NCI-H510A (cell line): ENCODE results near the gene NEDD4L.

ENCODE experiments used
- DNase-seq: peaks from one replicate; lab custom pipeline; 2025; lab: John Stamatoyannopoulos, UW

NEDD4L gene

DNA sequence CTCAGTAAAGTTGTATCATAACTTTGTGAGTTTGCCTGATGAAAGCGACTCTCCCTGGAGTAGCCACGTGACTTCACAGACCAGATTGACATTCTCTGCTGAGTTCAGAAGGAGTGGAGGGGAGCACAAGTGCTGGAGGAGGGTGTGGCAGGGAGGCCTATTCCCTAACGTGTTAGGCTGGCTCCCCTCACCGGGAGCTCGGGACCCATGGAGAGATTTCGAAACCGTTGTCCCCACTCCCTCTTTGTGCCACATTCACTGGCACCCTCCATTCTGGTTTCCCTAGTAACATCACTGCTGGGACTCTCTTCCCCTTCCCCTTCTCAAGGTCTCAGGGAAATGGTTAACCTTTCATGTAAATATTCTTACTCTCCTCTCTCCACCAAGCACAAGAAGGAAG is 304.9 kb downstream of the NEDD4L start:
- DNase-seq: peak; percentile 1

DNA sequence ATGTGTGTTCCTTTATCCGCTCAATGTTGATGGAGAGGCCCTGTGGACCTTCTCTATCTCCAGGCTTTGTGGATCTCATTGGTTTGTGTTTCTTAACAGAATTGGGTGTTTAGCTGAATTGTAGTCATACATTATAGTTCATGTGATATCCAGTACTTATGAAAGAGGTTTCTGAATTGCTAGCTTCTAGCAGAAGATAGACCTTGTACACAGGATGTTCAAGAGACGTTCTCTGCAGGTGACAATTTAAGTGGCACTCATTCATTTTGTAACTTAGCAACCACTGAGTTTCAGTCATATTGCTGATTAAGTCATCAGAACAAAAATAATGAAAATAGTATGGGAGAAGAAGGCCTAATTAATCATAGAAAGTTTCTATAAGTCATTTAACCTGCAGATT is 305.6 kb downstream of the NEDD4L start:
- DNase-seq: peak; percentile 56

DNA sequence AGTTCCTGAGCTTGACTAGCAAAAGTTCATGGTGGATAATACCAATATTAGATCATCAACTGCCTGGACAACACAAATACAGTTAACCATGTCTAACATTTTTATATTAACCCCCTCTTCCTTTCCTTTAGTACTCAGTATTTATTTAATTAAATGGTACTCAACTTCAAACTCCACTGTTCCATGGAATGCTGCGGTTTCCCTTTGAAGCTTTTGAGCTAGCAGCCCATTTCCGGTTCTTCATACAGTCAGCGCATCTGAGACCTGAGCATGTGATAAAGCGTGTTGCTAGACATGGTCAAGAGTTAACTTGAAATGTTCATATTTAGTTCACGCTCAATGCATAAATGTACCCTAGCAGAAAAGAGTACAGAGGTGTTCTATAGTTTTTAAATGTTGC is 306.5 kb downstream of the NEDD4L start:
- DNase-seq: peak; percentile 90

DNA sequence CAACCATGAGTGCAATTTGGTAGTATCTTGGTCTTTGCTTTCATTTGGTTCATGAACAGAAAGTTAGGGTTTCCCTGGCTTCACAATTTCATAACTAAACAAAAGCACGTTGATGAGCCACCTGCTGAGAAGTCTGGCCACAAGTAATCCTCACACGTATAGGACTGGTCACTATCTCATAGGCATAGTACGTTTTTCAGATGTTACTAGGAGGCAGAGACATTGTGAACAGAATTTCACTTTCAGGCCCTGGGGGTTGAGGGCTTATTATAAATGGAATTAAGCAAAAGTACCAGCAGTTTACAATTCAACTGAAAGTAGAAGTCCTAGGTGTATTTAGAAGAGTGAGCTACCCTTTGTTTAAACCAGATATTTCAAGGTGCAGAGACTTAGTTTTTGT is 307.8 kb downstream of the NEDD4L start:
- DNase-seq: no peak

DNA sequence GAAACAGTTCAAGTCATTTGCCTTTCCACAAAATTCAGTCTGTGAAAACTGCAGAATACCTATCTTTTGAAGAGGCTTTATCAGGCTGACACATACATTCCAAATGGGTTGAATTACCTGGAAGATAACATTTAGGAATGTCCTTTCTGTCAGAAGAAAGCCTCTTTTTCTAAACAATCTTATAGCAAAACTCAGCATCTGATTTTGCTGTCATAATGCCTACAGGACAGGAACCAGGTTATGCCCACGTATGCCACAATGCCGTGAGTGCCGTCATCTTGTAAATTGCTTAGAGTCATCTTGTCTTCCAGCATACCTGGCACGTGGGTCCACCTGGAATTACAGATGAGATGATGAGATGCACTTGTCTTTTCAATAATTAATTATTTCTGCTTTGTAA is 309.6 kb downstream of the NEDD4L start:
- DNase-seq: no peak

DNA sequence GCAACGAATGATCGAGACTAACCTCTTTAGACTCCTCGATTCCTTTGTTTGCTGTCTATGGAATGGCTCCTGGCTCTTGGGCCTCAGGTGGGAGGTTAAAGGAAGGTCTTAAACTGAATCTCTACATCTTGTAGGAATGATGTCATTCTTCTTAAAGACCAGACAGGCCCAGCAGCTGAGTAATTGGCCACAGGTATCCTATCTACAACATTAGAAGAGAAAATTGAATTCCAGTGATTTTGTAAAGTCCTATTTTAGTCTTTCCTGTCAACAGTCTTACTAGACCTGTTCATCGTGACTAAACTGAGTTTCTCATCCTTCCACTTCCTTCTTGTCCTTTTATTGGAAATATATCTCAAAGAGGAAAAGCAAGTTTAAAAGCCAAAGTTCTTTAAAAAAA is 310.0 kb downstream of the NEDD4L start:
- no peak for DNase-seq

DNA sequence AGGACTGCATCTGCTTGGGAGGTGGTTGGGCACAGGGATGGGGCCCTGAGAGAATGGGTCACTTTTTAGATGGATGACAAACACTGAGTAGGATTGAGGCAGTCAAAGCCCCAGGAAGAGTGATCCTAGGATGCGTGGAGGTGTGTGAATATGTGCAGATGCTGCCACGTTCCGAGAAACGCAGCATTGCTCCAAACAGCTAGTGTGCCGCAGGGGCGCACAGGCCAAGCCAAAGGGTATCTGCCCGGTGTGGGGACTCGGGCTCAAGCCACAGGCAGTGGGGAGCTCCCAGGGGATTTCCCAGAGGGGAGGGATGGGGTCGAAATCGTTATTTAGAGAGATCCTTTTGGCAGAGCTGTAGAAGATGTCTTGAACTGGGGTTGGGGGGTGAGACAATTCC is 310.8 kb downstream of the NEDD4L start:
- DNase-seq: no peak

DNA sequence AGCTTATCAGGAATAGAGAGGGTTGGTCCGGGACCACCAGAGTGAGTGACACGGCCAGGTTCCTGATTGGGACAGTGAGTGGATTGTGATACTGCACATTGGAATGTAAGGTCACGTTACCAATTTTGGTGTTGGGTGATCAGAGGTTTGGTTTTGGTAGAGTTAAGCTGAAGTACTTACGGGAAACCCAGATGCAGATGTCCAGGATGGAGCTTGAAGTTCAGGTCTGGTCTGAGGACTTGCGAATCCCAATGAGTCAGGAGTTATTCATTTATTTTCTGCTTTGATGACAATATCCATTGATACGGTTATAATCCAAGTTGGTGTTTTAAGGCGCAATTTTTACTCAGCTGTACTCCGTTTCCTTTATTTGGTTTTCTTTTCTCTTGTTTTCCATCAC is 311.2 kb downstream of the NEDD4L start:
- DNase-seq: no peak

DNA sequence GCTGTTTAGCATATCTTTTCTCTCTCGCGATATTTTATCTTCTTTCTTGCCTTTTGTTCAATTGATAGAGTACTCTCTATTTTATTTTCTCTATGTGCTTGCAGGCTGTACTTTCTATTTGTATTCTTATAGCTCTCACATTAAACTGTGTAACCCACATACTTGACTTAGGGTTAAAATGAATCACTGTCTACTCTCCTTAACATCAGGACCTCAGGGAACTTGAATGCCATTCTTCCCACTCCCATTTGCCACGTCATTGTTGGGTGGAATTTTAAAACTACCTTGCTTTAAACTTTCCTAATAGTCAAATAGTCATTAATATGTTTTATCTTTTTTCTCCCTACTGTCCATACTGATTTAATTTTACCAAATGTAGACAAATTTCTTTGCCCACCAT is 315.2 kb downstream of the NEDD4L start:
- no peak for DNase-seq

DNA sequence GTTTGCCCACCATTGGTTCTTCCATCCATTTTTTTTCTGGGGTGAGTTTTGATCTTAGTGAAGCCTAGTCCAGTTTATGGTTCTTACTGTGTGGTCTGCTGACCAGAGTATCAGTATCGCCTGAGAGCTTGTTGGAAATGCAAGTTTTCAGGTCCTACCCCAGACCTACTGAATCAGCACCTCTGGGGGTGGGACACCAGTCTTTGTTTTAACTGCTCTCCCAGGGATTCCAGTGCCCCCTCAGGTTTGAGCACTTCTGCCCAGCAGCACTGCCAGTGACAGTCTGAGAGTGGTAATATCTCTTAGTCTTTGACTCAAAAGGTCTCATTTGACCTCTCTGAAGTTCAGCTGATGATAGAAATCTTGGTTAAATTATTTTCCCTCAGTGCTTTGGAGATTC is 315.6 kb downstream of the NEDD4L start:
- DNase-seq: no peak

DNA sequence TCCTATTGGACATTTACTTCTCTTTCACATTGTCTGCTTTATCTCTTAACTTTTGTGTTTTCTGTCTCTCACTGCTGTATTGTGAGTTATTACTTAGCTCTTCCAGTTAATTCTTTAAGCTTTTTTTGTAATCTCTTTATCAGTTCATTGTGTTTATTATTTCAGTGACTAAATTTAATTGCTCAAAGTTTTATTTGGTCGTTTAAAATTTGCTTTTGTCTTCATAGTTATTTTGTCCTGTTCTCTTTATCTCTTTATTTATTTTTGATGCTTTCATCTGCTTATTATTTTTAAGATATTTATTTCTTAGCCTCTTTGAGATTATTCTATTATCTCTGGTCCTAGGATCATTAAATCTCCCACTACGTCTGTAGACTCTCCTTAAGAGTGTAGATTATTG is 316.3 kb downstream of the NEDD4L start:
- DNase-seq: no peak

DNA sequence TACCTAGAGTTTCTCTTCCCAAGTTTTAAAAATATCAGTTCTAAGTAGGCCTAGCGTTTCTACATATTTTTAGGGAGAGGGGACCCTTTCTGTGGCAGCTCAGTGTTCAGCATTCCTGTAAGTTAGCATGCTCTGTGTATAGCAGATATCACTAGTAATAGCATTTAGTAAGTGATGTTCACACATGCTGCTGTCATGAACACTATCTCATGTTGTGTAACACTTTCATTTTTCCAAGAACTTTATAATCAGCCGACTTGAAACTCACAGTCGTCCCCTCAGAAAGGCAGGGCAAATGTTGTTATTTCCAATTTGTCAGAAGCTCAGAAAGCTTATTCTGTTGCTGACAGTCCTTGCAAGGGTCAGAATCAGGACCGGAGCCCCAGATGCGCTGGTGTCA is 317.2 kb downstream of the NEDD4L start:
- no peak for DNase-seq

DNA sequence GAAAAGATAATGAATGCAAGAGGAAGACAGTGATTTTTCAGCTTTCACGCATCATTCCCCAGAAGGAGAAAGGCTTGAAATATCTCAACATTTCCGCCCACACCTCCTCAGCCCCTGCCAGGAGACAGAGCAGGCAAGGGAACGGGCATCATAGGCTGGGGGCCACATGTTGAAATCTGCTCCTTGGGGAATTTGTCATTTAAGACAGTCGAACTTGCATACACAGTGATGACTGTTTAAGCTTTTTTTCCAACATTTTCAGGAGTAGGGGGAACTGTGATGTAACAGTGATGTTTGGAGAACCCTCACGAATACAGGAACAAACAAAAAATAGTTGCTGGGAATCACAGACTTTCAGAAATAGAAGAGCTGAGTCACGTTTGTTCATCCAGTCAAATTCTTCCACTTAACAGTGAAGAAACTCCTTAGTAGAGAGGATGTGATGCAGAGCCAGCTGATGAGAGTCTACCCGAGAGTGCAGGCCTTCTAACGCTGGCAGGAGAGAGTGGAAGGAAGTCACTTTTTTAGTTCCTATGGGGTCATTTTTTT is 318.1 kb downstream of the NEDD4L start:
- no peak for DNase-seq

DNA sequence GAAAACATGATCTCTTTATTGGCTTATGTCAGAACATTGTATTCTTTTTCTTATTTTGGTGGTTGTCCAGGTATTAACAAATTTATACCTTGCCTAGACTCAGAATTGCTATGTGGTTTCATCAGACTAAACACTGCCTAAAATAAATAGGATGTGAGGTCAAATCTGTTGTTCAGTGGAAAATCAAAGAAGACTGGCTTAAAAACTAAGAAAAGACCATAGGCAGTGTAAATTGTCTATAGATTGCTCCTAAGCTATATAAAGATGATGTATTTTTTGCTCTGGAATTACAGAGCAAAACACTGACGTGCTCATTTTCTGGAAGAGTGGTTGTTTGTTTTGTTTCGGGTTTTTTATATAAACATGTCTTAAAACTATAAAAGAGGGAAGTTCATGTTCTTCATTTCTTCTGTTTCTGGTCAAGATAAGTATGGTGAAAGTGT is 318.8 kb downstream of the NEDD4L start:
- DNase-seq: no peak

DNA sequence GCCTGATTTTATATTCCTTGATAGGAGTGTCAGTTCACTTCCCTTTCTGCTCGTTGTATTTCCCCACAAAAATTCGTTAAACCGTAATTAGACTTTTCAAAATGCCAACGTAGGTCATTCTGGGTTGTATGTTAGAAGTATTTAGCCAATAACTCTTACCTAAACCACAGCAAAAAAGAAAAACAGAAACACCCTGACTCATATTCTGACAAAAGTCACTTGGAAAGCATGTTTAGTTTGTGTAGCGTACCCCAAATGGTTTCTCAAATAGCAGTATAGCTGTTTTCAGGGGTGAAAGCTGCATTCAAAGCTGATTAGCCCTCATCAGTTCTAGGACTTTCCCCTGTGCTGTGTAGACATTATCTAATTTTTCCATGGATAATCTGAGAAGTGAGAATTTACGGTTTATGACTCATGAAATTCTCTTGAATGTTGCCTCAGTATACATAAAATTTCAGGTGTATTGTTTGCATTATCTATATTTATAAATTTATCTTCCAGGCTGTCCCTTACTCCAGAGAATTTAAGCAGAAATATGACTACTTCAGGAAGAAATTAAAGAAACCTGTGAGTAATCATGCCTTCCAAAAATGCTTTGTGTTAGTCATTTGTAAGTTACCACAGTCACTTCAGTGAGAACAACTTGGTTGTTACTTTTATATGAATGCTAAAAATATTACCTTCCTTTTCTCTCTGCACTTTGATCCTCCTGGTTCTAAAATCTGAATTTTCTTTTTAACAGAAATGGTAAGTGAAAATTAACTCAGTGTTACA is 319.9 kb downstream of the NEDD4L start:
- DNase-seq: no peak

DNA sequence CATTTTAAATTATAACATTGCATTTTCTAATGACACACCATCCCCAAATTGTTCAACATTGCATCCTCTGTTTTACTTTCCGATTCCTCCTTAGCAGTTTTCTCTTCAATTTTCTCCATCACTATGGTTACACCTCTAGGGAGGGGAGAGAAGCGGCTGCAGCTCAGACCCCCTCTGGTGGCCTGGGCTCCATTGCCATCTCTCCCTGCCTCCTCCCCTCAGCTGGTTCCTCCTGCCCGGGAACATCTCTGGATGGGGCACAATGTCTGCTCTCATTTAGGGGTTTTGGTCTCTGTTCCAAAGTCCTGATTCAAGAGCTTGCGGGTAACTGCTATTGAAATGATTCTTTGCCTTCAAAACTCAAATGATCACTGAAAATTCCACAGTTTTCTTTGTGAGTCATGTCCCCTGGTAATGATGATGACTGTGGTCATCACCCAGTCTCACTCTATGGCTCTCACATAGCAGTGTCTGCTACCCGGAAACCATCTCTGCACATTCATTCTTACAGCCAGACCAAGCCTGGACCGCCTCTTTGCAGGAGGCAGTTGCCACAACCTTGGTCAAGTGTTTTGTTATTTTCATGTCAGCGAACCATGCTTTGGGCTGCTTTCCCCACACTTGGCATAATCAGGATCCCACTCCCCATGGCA is 321.0 kb downstream of the NEDD4L start:
- no peak for DNase-seq

DNA sequence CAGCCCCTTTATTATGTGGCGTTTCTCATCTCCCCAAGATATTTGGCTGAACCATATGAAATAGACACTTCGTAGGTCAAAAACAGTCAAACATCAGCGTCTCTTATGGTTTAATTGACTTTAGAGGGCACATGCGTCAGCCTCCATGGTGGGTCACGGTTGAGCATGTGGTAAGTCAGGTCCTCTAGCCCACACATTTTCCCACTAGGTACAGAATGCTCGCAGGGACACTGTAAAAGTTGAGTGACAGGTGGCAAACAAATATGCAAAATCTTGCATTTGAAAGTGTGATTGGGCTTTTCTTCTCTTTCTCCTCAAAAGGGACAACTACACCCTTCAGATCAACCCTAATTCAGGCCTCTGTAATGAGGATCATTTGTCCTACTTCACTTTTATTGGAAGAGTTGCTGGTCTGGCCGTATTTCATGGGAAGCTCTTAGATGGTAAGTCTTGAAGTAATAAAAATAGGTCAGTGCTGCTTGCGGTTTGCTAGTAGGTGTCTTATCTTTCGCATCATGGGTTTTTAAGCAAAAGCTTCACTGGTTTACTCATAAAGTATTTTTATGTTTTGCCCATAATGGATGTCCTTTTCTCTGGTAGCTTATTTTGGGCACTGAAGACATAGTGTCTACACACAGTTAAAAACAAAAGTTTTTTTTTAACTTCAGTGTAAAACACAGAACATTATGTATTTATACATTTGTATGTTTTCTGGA is 323.6 kb downstream of the NEDD4L start:
- no peak for DNase-seq

DNA sequence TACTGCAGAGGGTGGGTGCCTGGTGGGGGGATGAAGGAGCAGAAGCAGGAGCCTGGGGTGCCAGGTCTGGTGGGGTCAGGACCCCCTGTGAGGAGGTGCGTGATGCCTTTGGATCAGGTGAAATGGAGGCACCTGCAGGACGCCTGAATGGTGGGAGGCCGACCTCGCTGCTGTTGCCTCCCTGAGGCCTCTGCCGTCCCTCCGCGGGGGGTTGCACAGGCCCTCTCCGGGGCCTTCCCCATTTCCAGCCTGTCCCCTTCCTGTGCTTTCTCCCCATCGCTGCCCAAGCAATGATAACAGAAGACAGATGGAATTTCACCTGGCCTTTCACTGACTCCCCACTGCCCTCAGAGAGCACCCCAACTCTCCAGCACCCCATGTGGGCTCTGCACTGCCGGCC is 325.6 kb downstream of the NEDD4L start:
- no peak for DNase-seq

DNA sequence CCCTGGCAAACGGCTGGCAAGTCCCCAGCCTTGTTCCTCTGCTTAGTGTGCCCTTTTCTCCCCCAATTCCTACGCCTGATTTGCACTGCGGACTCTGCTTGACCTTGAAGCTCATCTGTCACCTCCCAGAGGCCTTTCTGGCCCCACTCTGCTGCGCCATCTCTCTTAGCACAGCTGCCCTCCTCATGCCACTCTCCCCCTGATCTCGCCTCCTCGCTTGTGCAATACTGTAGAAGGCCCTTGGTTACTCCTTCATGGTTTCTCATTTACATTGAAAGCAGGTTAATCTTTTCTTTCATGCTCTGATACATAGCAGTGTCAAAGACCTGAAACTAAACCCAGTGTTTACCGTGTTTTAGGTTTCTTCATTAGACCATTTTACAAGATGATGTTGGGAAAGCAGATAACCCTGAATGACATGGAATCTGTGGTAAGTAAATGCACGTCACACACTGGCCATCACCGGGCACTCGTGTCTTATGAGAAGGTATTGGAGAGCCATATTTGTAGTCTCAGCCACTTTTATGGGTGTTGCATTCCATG is 326.1 kb downstream of the NEDD4L start:
- no peak for DNase-seq

DNA sequence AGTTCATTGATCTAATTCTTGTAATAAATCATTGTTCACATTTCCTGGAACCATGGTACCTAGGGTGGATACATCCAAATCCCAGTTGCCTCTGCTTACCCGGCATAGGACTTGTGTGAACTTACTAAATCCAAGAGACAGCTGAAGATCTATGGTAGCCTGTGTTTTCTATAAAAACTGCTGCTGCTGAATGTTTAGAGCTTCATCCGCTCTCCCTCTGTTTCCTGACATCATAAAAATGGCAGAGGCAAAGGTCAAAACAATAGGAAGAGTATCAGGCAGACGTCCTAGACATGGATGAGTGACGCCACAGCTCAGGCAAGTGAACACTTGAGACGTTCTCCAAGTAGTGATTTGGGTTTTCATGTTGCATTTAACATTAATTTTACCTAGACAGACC is 326.6 kb downstream of the NEDD4L start:
- no peak for DNase-seq

DNA sequence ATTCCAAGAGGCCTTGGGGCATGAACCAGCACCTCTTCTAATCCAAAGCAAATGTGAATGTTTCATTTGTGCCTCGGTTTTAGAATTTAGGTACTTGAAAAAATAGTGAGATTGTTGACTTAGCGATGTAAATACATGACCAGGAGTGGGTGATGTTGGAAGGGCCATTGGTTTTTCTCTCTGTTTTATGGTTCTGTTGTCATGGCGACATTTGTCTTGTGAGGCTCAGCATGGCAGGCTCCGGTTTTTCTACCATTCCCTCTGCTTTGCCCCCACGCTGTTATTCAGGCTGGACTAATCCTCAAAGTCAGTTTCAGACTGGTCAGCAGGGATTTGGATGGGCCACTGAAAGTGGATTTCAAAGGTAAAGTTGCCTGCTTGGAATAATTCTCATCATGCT is 329.5 kb downstream of the NEDD4L start:
- DNase-seq: peak; percentile 6

DNA sequence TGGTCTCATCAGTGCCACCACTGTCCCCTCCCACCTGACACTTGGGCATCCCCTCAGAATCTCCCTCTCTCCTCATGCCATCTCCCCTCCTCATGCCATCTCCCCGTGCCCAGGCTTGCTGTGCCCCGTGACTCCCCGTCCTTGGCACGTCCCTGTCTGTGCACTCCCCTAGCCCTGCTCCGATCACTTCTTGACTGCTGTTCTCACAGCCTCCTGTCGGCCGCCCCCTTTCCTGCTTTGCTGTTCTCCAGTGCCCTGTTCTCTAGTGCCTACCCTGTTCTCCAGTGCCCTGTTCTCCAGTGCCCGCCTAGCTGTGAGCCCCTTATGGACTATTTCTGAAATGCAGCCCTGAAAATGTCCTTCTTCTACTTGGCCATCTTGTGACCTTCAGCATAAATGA is 331.0 kb downstream of the NEDD4L start:
- DNase-seq: no peak
